Inflammatory macrophage treated with lipopolysaccharide for 1 hour (primary cell): Measurements from ENCODE around the gene MATN1.
"Not testable (repeated sequence)": the region's sequence is repeated elsewhere in the genome, so short reads cannot be mapped to it uniquely, and the experiment has no call there.

Source experiments
- DNase-seq, 2 donors: peaks; one replicate each; pipeline ENCODE4 v3.0.0-alpha.2; 2020 to 2022

MATN1 gene

GRCh38 chr1:30723331-30723755 is at the start of gene MATN1:
MATN1 (minus strand) TSS chr1:30723585; CDS start chr1:30723551, 34 bp downstream.
- DNase-seq = no peak

GRCh38 chr1:30771005-30771404 is 47.6 kb upstream of the MATN1 start:
- no peak for DNase-seq

- no peak for DNase-seq
Measured at GRCh38 chr1:30770150-30770549, 46.8 kb upstream of the MATN1 start.

GRCh38 chr1:30768830-30769718 is 45.7 kb upstream of the MATN1 start:
- no peak for DNase-seq

- no peak for DNase-seq
Measured at GRCh38 chr1:30768159-30768829, 44.9 kb upstream of the MATN1 start.

GRCh38 chr1:30766948-30767347 is 43.6 kb upstream of the MATN1 start:
- DNase-seq = not testable (repeated sequence)

- no peak for DNase-seq
Measured at GRCh38 chr1:30765556-30766434, 42.4 kb upstream of the MATN1 start.

GRCh38 chr1:30764939-30765555 is 41.7 kb upstream of the MATN1 start:
- DNase-seq = no peak

- no peak for DNase-seq
Measured at GRCh38 chr1:30764396-30764795, 41.0 kb upstream of the MATN1 start.

- no peak for DNase-seq
Measured at GRCh38 chr1:30763651-30764248, 40.4 kb upstream of the MATN1 start.

GRCh38 chr1:30762930-30763650 is 39.7 kb upstream of the MATN1 start:
- DNase-seq = peak in 1 of 2 donors; percentile 37

- peak in 1 of 2 donors; percentile 52 for DNase-seq
Measured at GRCh38 chr1:30762152-30762929, 39.0 kb upstream of the MATN1 start.

- peak in 1 of 2 donors; percentile 28 for DNase-seq
Measured at GRCh38 chr1:30761381-30762151, 38.2 kb upstream of the MATN1 start.

GRCh38 chr1:30760596-30761324 is 37.4 kb upstream of the MATN1 start:
- no peak for DNase-seq

- no peak for DNase-seq
Measured at GRCh38 chr1:30759718-30760281, 36.4 kb upstream of the MATN1 start.

GRCh38 chr1:30758785-30759380 is 35.5 kb upstream of the MATN1 start:
- DNase-seq = peak; percentile 58 to 61

- DNase-seq = no peak
Measured at GRCh38 chr1:30758121-30758688, 34.8 kb upstream of the MATN1 start.
